ENCODE results near the gene ST8SIA5.

DNA sequence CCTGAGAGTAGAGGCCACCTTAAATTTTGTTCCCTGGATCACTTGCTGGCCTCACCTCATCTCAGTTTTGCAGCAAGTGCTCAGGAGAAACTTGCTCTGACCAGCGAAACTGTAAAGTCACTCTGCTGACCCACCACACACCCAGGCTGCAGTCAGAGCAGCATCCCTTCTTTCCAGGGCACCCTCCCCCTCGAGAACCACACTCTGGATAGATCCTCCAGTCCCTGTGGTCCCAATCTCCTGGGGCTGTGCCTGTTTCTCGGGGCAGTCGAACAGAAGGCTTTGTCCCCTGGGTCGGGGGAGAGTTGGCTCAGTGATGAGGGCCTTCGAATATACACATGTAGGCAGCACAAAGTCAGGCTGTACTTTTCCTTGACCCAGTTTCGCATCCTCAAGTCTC, 18.4 kb downstream of the ST8SIA5 start:
- TF ChIP-seq CCNT2 (IDR thresholded peaks at IDR 0.05; ENCODE audit: borderline replicate concordance, extremely low read depth, insufficient read length, low read depth, low read length) (no peak), HDAC2 (IDR thresholded peaks at IDR 0.05) (no peak), FOS (IDR thresholded peaks at IDR 0.05; ENCODE audit: extremely low read depth, insufficient read length) (no peak)
- TF ChIP-seq, protein P1, sequence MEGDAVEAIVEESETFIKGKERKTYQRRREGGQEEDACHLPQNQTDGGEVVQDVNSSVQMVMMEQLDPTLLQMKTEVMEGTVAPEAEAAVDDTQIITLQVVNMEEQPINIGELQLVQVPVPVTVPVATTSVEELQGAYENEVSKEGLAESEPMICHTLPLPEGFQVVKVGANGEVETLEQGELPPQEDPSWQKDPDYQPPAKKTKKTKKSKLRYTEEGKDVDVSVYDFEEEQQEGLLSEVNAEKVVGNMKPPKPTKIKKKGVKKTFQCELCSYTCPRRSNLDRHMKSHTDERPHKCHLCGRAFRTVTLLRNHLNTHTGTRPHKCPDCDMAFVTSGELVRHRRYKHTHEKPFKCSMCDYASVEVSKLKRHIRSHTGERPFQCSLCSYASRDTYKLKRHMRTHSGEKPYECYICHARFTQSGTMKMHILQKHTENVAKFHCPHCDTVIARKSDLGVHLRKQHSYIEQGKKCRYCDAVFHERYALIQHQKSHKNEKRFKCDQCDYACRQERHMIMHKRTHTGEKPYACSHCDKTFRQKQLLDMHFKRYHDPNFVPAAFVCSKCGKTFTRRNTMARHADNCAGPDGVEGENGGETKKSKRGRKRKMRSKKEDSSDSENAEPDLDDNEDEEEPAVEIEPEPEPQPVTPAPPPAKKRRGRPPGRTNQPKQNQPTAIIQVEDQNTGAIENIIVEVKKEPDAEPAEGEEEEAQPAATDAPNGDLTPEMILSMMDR (IDR thresholded peaks at IDR 0.05 in 2 of 3, conservative IDR thresholded peaks at IDR 0.05 in 1 of 3; ENCODE audit: insufficient read depth in 2 of 3, low read depth in 1 of 3, low read length in 3 of 3), result no peak
